GM12878 (cell line): ENCODE measurements around the gene YAP1. TPM values are rescaled to one million over a fixed set of nuclear protein-coding genes. Genes with fewer than 3 reads are reported as not detected.

ENCODE experiments used
- ATAC-seq: fragments of 200-7000 bp; cut with Tn5 transposase; 3 replicates; pipeline ENCODE4 v1.9.1; 2020; ENCODE audit warnings: mild to moderate bottlenecking, moderate library complexity
- BruUV-seq: library from RNA; stranded (reverse); fragments of 400-500 nt; replicated peaks from 2 replicates; lab custom pipeline; 2021; lab: Mats Ljungman, UMichigan
- CTCF ChIA-PET: fragments of 300-600 bp; sonication (Branson Sonifier 250); formaldehyde crosslinking; extraction: SDS; loops from one replicate; lab custom pipeline; 2021; ENCODE audit warnings: inconsistent platforms; lab: Yijun Ruan, JAX
- POLR2A ChIA-PET: fragments of 350-600 bp; formaldehyde crosslinking; extraction: SDS; loops from one replicate; lab custom pipeline; 2021; ENCODE audit warnings: inconsistent platforms; lab: Charles Lee
- RAD21 ChIA-PET: fragments of 300-600 bp; sonication (Branson Sonifier 250); formaldehyde crosslinking; loops from one replicate; lab custom pipeline; 2023; ENCODE audit warnings: antibody characterized with exemption; ENCODE audit not compliant: unreplicated experiment; lab: Charles Lee
- SMC1A ChIA-PET: fragments of 300-600 bp; sonication (Branson Sonifier 250); formaldehyde crosslinking; loops from one replicate; lab custom pipeline; 2023; ENCODE audit not compliant: unreplicated experiment, uncharacterized antibody; lab: Charles Lee
- DNase-seq: peaks from one replicate; pipeline ENCODE4 v3.0.0-alpha.2; 2011; ENCODE audit warnings: low read depth, low spot score
- FAIRE-seq: peaks from 3 replicates; lab custom pipeline; 2011; peaks lifted over from hg19 to GRCh38; lab: Jason Lieb, UNC
- H2AFZ ChIP-seq: 2 replicates; pipeline ENCODE4 v1.6.0; 2011; ENCODE audit warnings: low read depth, low read length, control low read depth; ENCODE audit not compliant: control insufficient read depth
- H3K27ac ChIP-seq: 2 replicates; pipeline ENCODE4 v1.5.1; 2011; ENCODE audit warnings: control low read depth; ENCODE audit not compliant: control insufficient read depth, insufficient read depth
- H3K27me3 ChIP-seq, 2 experiments: replicated peaks in 1 of 2; 2 replicates each; pipeline versions ENCODE4 v1.6.0 to v1.6.1; 2011; ENCODE audit warnings: low read length in 1 of 2; ENCODE audit not compliant: control insufficient read depth in 2 of 2, insufficient read depth in 2 of 2
- H3K36me3 ChIP-seq, 2 experiments: 2 replicates each; pipeline ENCODE4 v1.5.1; 2011; ENCODE audit warnings: low read length in 1 of 2; ENCODE audit not compliant: control insufficient read depth in 2 of 2, insufficient read depth in 2 of 2
- H3K4me1 ChIP-seq: 2 replicates; pipeline ENCODE4 v1.6.1; 2011; ENCODE audit warnings: mild to moderate bottlenecking, low read length, moderate library complexity, mixed read lengths; ENCODE audit not compliant: control insufficient read depth, insufficient read depth
- H3K4me2 ChIP-seq: 2 replicates; pipeline ENCODE4 v1.6.0; 2011; ENCODE audit warnings: control low read depth; ENCODE audit not compliant: control insufficient read depth, insufficient read depth
- H3K4me3 ChIP-seq: fragments of 200-600 bp; sonication (generic); 2 replicates; pipeline ENCODE4 v1.5.1; 2016
- H3K79me2 ChIP-seq: 2 replicates; pipeline ENCODE4 v1.6.0; 2011; ENCODE audit warnings: low read length; ENCODE audit not compliant: control insufficient read depth, insufficient read depth
- H3K9ac ChIP-seq: 2 replicates; pipeline ENCODE4 v1.8.0; 2011; ENCODE audit warnings: low read length, control low read depth, mixed read lengths; ENCODE audit not compliant: control insufficient read depth, insufficient read depth
- H3K9me3 ChIP-seq: replicated peaks from 3 replicates; pipeline ENCODE4 v1.5.1; 2011; ENCODE audit warnings: mild to moderate bottlenecking, low read length; ENCODE audit not compliant: control insufficient read depth, insufficient read depth
- H4K20me1 ChIP-seq: 2 replicates; pipeline ENCODE4 v1.6.0; 2011; ENCODE audit not compliant: control insufficient read depth, insufficient read depth
- EZH2 ChIP-seq: IDR thresholded peaks from 2 replicates; pipeline ENCODE4 v1.6.1; 2012; ENCODE audit warnings: low read depth, mild to moderate bottlenecking, control low read depth, inconsistent platforms, low read length, borderline replicate concordance; ENCODE audit not compliant: control insufficient read depth
- FOXM1 ChIP-seq: IDR thresholded peaks from 2 replicates; pipeline ENCODE4 v1.6.1; 2012; ENCODE audit warnings: low read depth, mild to moderate bottlenecking, inconsistent platforms, low read length, moderate library complexity
- HDGF ChIP-seq: fragments of 450-650 bp; IDR thresholded peaks from 2 replicates; pipeline ENCODE4 v1.6.1; 2016; ENCODE audit warnings: antibody characterized with exemption
- NFXL1 ChIP-seq: fragments of 450-650 bp; IDR thresholded peaks from 2 replicates; pipeline ENCODE4 v1.6.1; 2017; ENCODE audit warnings: antibody characterized with exemption, mild to moderate bottlenecking, borderline replicate concordance
- POLR2AphosphoS2 ChIP-seq: IDR thresholded peaks from 2 replicates; pipeline ENCODE4 v1.6.1; 2011; ENCODE audit warnings: low read depth, mild to moderate bottlenecking, low read length, improper control_type of control experiment, moderate library complexity
- RFX5 ChIP-seq: IDR thresholded peaks from 2 replicates; pipeline ENCODE4 v1.6.1; 2011; ENCODE audit warnings: low read depth, low read length, improper control_type of control experiment
- SMC3 ChIP-seq: IDR thresholded peaks from 2 replicates; pipeline ENCODE4 v1.6.1; 2011; ENCODE audit warnings: low read length, improper control_type of control experiment, borderline replicate concordance
- TARDBP ChIP-seq: IDR thresholded peaks from 2 replicates; pipeline ENCODE4 v1.6.1; 2016; ENCODE audit warnings: borderline replicate concordance
- YBX1 ChIP-seq: fragments of 450-650 bp; IDR thresholded peaks from 2 replicates; pipeline ENCODE4 v1.6.1; 2016; ENCODE audit warnings: antibody characterized with exemption
- ZNF207 ChIP-seq: fragments of 450-650 bp; IDR thresholded peaks from 2 replicates; pipeline ENCODE4 v1.6.1; 2014; ENCODE audit warnings: antibody characterized with exemption, mild to moderate bottlenecking, borderline replicate concordance
- WGBS: methylation state at CpG from one replicate; pipeline ENCODE4 v1.1.6; 2016; ENCODE audit warnings: low lambda C conversion rate; ENCODE audit not compliant: insufficient replicate concordance, insufficient coverage; ENCODE audit errors: missing lambda C conversion rate; 5-methylcytosine and 5-hydroxymethylcytosine counted together
- in situ Hi-C: fragments of 300-500 bp; cut with MboI; formaldehyde crosslinking; loops from 9 replicates; pipeline ENCODE4 v1.14.3; 2018; ENCODE audit warnings: mixed read lengths
- intact Hi-C: fragments of 100-400 bp; cut with micrococcal nuclease; formaldehyde crosslinking; loops from one replicate; pipeline ENCODE4 v1.14.2; 2022; ENCODE audit not compliant: unreplicated experiment
- polyA plus RNA-seq, 11 experiments: library from polyadenylated mRNA; depleted of rRNA in 4 of 11; unstranded in 6 of 11; stranded (reverse) in 5 of 11; fragments of >200 nt; fragmentation: Nextera tagmentation in 4 of 11; fragmentation: Illumina TruSeq in 1 of 11; extraction: Ambion mirVana in 4 of 11; extraction: Trizol in 1 of 11; gene quantifications; 1 replicate in 1 of 11; 2 replicates in 10 of 11; pipeline versions ENCODE4 v1.2.1 to v1.2.3, GENCODE V29; 2011 to 2016; ENCODE audit warnings: inconsistent platforms in 2 of 11, missing spikeins in 2 of 11, low read depth in 1 of 11
- total RNA-seq, 4 experiments: library from RNA; depleted of rRNA in 3 of 4; stranded (reverse); fragments of >200 nt in 3 of 4; fragmentation: Illumina TruSeq in 1 of 4; extraction: Trizol in 1 of 4; gene quantifications; 2 replicates each; pipeline versions ENCODE4 v1.2.1 to v1.2.3, GENCODE V29; 2013 to 2021
- TF ChIP-seq, protein P1 (sequence below): fragments of 450-650 bp; IDR thresholded peaks from 2 replicates; pipeline ENCODE4 v1.6.1; 2017; ENCODE audit warnings: mild to moderate bottlenecking
- TF ChIP-seq, protein P2 (sequence below): fragments of 450-650 bp; IDR thresholded peaks from 2 replicates; pipeline ENCODE4 v1.6.1; 2017; ENCODE audit warnings: borderline replicate concordance
- TF ChIP-seq, protein P3 (sequence below): fragments of 450-650 bp; IDR thresholded peaks from 2 replicates; pipeline ENCODE4 v1.6.1; 2016; ENCODE audit warnings: mild to moderate bottlenecking

The YAP1 gene
- total and polyA plus RNA-seq, 10 of the 15 experiments (the other 5 are each of a cell fraction or from before 2014, with no cell fraction given), result 0.03 to 0.33 (median 0.10) TPM; not detected in 6

DNA sequence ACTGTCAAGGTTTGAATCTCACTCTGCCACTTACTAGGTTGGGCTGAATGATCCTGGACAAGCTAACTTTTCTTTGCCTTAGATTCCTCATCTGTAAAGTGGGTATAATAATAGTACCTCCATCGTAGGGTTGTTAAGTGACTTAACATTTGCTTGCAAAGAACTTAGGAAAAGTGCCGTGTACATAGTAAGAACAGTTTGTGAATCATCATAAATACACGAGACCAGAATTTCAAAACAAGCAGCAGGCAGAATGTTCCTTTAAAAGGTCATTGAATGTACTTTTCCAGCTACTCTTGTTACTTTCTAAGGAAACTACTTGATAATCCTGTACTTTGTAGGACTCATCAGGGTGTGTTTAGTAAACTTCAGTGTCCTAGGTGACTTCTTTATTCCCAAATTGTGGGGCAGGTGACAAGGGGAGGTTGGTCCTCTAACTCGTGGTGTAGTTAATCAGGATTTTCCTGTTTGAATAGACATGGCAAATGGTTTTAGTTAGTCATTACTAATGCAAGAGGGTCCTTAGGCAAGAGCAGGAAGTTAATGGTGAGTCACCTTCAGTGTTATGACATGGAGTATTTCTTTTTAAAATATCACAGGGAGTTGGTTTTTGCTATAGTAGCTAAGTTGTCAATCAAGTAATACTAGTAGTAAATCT, 67.9 kb downstream of the YAP1 start:
- SMC1A ChIA-PET, result no interaction called here
- ATAC-seq (no peak), FAIRE-seq (no peak), DNase-seq (no peak)
- no peaks in the 10 kb centered on the region for H4K20me1 ChIP-seq
- no peaks in the 10 kb centered on the region for H3K36me3 ChIP-seq
- no peaks in the 10 kb centered on the region for H3K9me3 ChIP-seq
- H3K9ac ChIP-seq, result no peak overlapping the region
- no TSS peak for BruUV-seq
- RAD21 ChIA-PET, result no interaction called here
- no peak overlapping the region for H3K4me2 ChIP-seq
- no peaks in the 10 kb centered on the region for H3K4me1 ChIP-seq
- intact Hi-C loops, result no loop called here
- no peak overlapping the region for H2AFZ ChIP-seq
- in situ Hi-C loops, result no loop called here
- TF ChIP-seq NFXL1, result no peak
- CTCF ChIA-PET, result no interaction called here
- H3K4me3 ChIP-seq, result no peak overlapping the region
- H3K27ac ChIP-seq, result no peak overlapping the region
- POLR2A ChIA-PET, result no interaction called here
- 37% methylated on average over 4 of the region's 4 CpGs for WGBS
- no peaks in the 10 kb centered on the region; a peak in 1 of 4 replicates for H3K27me3 ChIP-seq
- H3K79me2 ChIP-seq, result no peaks in the 10 kb centered on the region

DNA sequence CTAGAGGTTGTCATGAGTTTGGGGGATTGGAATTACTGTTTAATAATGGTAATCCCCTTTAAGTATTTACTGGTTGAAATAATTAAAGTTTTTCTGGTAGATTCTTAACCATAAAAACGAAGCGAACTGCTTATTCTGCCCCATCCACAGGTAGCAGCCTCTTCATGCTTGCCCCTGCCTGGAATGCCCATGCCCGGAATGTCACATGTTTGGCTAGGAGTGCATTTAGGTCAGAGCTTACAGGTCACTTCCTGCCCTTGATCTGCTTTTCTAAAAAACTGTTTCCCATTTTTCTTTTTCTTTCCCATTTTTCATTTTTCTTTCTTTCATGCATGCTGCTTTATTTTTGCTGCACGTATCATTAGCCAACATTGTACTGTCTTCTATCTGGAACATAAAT, 69.1 kb downstream of the YAP1 start:
- intact Hi-C loops (no loop called here), in situ Hi-C loops (no loop called here)
- no TSS peak for BruUV-seq
- ChIA-PET CTCF (interaction anchor here (0.7 kb wide), 1 partner anchor 1242 kb away, joined by 7 read pairs; no protein-coding TSS in a partner anchor), POLR2A (no interaction called here), RAD21 (no interaction called here), SMC1A (no interaction called here)
- no peak for FAIRE-seq
- no peaks in the 10 kb centered on the region for H3K79me2 ChIP-seq
- ATAC-seq, result no peak
- no peak overlapping the region for H3K9ac ChIP-seq
- 40% methylated on average over 4 of the region's 4 CpGs for WGBS
- no peaks in the 10 kb centered on the region for H3K36me3 ChIP-seq
- H3K4me3 ChIP-seq, result no peak overlapping the region
- no peaks in the 10 kb centered on the region for H3K9me3 ChIP-seq
- DNase-seq, result no peak
- no peaks in the 10 kb centered on the region for H4K20me1 ChIP-seq
- H3K27ac ChIP-seq, result no peak overlapping the region
- no peaks in the 10 kb centered on the region for H3K27me3 ChIP-seq
- H2AFZ ChIP-seq, result no peak overlapping the region
- no peak overlapping the region for H3K4me2 ChIP-seq
- no peaks in the 10 kb centered on the region for H3K4me1 ChIP-seq
- TF ChIP-seq SMC3 (no peak), POLR2AphosphoS2 (no peak), TARDBP (no peak), ZNF207 (no peak), YBX1 (no peak), RFX5 (no peak), EZH2 (no peak), FOXM1 (no peak), HDGF (no peak)
- TF ChIP-seq, protein P1, sequence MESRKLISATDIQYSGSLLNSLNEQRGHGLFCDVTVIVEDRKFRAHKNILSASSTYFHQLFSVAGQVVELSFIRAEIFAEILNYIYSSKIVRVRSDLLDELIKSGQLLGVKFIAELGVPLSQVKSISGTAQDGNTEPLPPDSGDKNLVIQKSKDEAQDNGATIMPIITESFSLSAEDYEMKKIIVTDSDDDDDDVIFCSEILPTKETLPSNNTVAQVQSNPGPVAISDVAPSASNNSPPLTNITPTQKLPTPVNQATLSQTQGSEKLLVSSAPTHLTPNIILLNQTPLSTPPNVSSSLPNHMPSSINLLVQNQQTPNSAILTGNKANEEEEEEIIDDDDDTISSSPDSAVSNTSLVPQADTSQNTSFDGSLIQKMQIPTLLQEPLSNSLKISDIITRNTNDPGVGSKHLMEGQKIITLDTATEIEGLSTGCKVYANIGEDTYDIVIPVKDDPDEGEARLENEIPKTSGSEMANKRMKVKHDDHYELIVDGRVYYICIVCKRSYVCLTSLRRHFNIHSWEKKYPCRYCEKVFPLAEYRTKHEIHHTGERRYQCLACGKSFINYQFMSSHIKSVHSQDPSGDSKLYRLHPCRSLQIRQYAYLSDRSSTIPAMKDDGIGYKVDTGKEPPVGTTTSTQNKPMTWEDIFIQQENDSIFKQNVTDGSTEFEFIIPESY, result no peak
- TF ChIP-seq, protein P2, sequence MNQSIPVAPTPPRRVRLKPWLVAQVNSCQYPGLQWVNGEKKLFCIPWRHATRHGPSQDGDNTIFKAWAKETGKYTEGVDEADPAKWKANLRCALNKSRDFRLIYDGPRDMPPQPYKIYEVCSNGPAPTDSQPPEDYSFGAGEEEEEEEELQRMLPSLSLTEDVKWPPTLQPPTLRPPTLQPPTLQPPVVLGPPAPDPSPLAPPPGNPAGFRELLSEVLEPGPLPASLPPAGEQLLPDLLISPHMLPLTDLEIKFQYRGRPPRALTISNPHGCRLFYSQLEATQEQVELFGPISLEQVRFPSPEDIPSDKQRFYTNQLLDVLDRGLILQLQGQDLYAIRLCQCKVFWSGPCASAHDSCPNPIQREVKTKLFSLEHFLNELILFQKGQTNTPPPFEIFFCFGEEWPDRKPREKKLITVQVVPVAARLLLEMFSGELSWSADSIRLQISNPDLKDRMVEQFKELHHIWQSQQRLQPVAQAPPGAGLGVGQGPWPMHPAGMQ, result no peak
- TF ChIP-seq, protein P3, sequence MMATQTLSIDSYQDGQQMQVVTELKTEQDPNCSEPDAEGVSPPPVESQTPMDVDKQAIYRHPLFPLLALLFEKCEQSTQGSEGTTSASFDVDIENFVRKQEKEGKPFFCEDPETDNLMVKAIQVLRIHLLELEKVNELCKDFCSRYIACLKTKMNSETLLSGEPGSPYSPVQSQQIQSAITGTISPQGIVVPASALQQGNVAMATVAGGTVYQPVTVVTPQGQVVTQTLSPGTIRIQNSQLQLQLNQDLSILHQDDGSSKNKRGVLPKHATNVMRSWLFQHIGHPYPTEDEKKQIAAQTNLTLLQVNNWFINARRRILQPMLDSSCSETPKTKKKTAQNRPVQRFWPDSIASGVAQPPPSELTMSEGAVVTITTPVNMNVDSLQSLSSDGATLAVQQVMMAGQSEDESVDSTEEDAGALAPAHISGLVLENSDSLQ, result no peak
